C1 segment of cervical spinal cord (tissue), 14 donors: Measurements from ENCODE around the gene HCFC1.

Experiments
- DNase-seq, 14 donors: peaks; one replicate each; lab custom pipeline; 2025; lab: John Stamatoyannopoulos, UW

HCFC1 gene

GRCh38 chrX:153971450-153972367 lies at the start of gene HCFC1:
HCFC1 (minus strand) TSS chrX:153971818; CDS start chrX:153970840, 978 bp downstream.
- peak; percentile 62 to 98 (median 92) for DNase-seq

- peak in 2 of 14 donors; percentile 46 to 76 for DNase-seq
These were observed 49.6 kb upstream of the HCFC1 start for GRCh38 chrX:154021131-154021611.

GRCh38 chrX:154020536-154021115 lies 49.0 kb upstream of the HCFC1 start:
- no peak for DNase-seq

- DNase-seq = peak in 7 of 14 donors; percentile 14 to 72 (median 33)
These were observed 48.3 kb upstream of the HCFC1 start, which contains the start of gene IRAK1 for GRCh38 chrX:154019633-154020528. IRAK1 (minus strand) TSS chrX:154019902; CDS start chrX:154019812, 90 bp downstream.

GRCh38 chrX:154019061-154019621 lies 47.5 kb upstream of the HCFC1 start:
- DNase-seq = no peak

GRCh38 chrX:154018518-154019060 lies 47.0 kb upstream of the HCFC1 start:
- DNase-seq = no peak

GRCh38 chrX:154017766-154018517 lies 46.3 kb upstream of the HCFC1 start:
- DNase-seq = no peak

GRCh38 chrX:154016366-154017076 lies 44.9 kb upstream of the HCFC1 start:
- DNase-seq = no peak

- DNase-seq = no peak
These were observed 44.1 kb upstream of the HCFC1 start for GRCh38 chrX:154015581-154016264.

- no peak for DNase-seq
These were observed 43.1 kb upstream of the HCFC1 start for GRCh38 chrX:154014429-154015380.

- peak in 5 of 14 donors; percentile 15 to 46 (median 33) for DNase-seq
These were observed 42.2 kb upstream of the HCFC1 start for GRCh38 chrX:154013614-154014360.

GRCh38 chrX:154013001-154013421 lies 41.4 kb upstream of the HCFC1 start:
- DNase-seq = peak in 4 of 14 donors; percentile 26 to 65 (median 40)

GRCh38 chrX:154012336-154012991 lies 40.8 kb upstream of the HCFC1 start:
- DNase-seq = peak in 5 of 14 donors; percentile 13 to 65 (median 49)

- DNase-seq = no peak
These were observed 40.0 kb upstream of the HCFC1 start for GRCh38 chrX:154011376-154012335.
